HepG2 (cell line): Measurements from ENCODE around the gene PLEKHH3. TPM values are rescaled to one million over a fixed set of nuclear protein-coding genes. Genes with fewer than 3 reads are reported as not detected.
A peak's percentile ranks its signal among the peaks of the same experiment; 100 is the strongest.

Experiments used
- ARNT2 ChIP-seq: sonication (generic); formaldehyde crosslinking; IDR thresholded peaks from 2 replicates; pipeline ENCODE4 v1.8.0; 2022; ENCODE audit warnings: mild to moderate bottlenecking, low read depth, missing genetic modification reagents, moderate library complexity
- DR1 ChIP-seq: sonication (generic); formaldehyde crosslinking; IDR thresholded peaks from 2 replicates; pipeline ENCODE4 v1.8.0; 2021; ENCODE audit warnings: mild to moderate bottlenecking, missing genetic modification reagents, inconsistent platforms
- KLF6 ChIP-seq: IDR thresholded peaks from 2 replicates; pipeline ENCODE4 v1.8.0; 2016; ENCODE audit warnings: missing biosample characterization, missing genetic modification reagents
- MED13 ChIP-seq: sonication (generic); formaldehyde crosslinking; IDR thresholded peaks from 2 replicates; pipeline ENCODE4 v1.5.0; 2020; ENCODE audit warnings: missing genetic modification reagents
- NFE2L1 ChIP-seq: sonication (generic); formaldehyde crosslinking; IDR thresholded peaks from 2 replicates; pipeline ENCODE4 v1.4.0; 2020; ENCODE audit warnings: missing genetic modification reagents, mild to moderate bottlenecking, borderline replicate concordance
- TAF15 ChIP-seq: fragments of 200-400 bp; formaldehyde crosslinking; IDR thresholded peaks from one replicate; pipeline ENCODE4 v1.6.1; 2018; ENCODE audit warnings: mild to moderate bottlenecking, low read depth, low read length; ENCODE audit not compliant: poor library complexity, severe bottlenecking
- TBX2 ChIP-seq: sonication (generic); formaldehyde crosslinking; IDR thresholded peaks from 2 replicates; pipeline ENCODE4 v1.5.0; 2020; ENCODE audit warnings: missing genetic modification reagents, mild to moderate bottlenecking, borderline replicate concordance
- ZNF225 ChIP-seq: sonication (generic); formaldehyde crosslinking; IDR thresholded peaks from 2 replicates; pipeline ENCODE4 v1.4.0; 2020; ENCODE audit warnings: mild to moderate bottlenecking, missing genetic modification reagents
- ZNF292 ChIP-seq: sonication (generic); formaldehyde crosslinking; IDR thresholded peaks from 2 replicates; pipeline ENCODE4 v1.8.1; 2022; ENCODE audit warnings: mild to moderate bottlenecking, low read depth, missing genetic modification reagents, borderline replicate concordance
- ZNF33B ChIP-seq: sonication (generic); formaldehyde crosslinking; IDR thresholded peaks from 2 replicates; pipeline ENCODE4 v1.5.1; 2020; ENCODE audit warnings: mild to moderate bottlenecking, missing genetic modification reagents
- ZNF441 ChIP-seq: sonication (generic); formaldehyde crosslinking; IDR thresholded peaks from 2 replicates; pipeline ENCODE4 v1.7.0; 2021; ENCODE audit warnings: missing genetic modification reagents, borderline replicate concordance
- ZNF670 ChIP-seq: sonication (generic); formaldehyde crosslinking; IDR thresholded peaks from 2 replicates; pipeline ENCODE4 v1.8.0; 2022; ENCODE audit warnings: mild to moderate bottlenecking, missing genetic modification reagents, borderline replicate concordance
- ZNF768 ChIP-seq: sonication (generic); formaldehyde crosslinking; IDR thresholded peaks from 2 replicates; pipeline ENCODE4 v1.4.0; 2020; ENCODE audit warnings: missing genetic modification reagents
- polyA plus RNA-seq, 8 experiments: library from polyadenylated mRNA; depleted of rRNA in 3 of 8; stranded (reverse) in 7 of 8; unstranded in 1 of 8; fragments of >200 nt; fragmentation: Illumina TruSeq in 4 of 8; extraction: Trizol in 4 of 8; gene quantifications; 2 replicates each; pipeline versions ENCODE4 v1.2.1 to v1.2.3, GENCODE V29; 2011 to 2016; ENCODE audit warnings: low read depth in 4 of 8, missing spikeins in 1 of 8, mixed read lengths in 1 of 8; ENCODE audit not compliant: insufficient read depth in 1 of 8
- total RNA-seq, 5 experiments: library from RNA; depleted of rRNA; stranded (reverse); fragments of >200 nt; fragmentation: Illumina TruSeq; extraction: Trizol; gene quantifications; 2 replicates each; pipeline ENCODE4 v1.2.3, GENCODE V29; 2016; ENCODE audit warnings: low read depth in 1 of 5
- TF ChIP-seq, protein P1 (sequence below): IDR thresholded peaks from 2 replicates; pipeline ENCODE4 v1.6.1; 2016; ENCODE audit warnings: low read depth, missing genetic modification reagents, missing compliant biosample characterization
- TF ChIP-seq, protein P2 (sequence below): sonication (generic); formaldehyde crosslinking; IDR thresholded peaks from 2 replicates; pipeline ENCODE4 v1.8.0; 2022; ENCODE audit warnings: mild to moderate bottlenecking, missing genetic modification reagents; ENCODE audit not compliant: insufficient replicate concordance
- TF ChIP-seq, protein P3 (sequence below): sonication (generic); formaldehyde crosslinking; IDR thresholded peaks from 2 replicates; pipeline ENCODE4 v1.4.0; 2020; ENCODE audit warnings: missing genetic modification reagents

PLEKHH3 gene
- total and polyA plus RNA-seq, 2 of the 13 experiments (the other 11 are each of a cell fraction or from before 2014, with no cell fraction given): 6.0 to 19.9 TPM

DNA sequence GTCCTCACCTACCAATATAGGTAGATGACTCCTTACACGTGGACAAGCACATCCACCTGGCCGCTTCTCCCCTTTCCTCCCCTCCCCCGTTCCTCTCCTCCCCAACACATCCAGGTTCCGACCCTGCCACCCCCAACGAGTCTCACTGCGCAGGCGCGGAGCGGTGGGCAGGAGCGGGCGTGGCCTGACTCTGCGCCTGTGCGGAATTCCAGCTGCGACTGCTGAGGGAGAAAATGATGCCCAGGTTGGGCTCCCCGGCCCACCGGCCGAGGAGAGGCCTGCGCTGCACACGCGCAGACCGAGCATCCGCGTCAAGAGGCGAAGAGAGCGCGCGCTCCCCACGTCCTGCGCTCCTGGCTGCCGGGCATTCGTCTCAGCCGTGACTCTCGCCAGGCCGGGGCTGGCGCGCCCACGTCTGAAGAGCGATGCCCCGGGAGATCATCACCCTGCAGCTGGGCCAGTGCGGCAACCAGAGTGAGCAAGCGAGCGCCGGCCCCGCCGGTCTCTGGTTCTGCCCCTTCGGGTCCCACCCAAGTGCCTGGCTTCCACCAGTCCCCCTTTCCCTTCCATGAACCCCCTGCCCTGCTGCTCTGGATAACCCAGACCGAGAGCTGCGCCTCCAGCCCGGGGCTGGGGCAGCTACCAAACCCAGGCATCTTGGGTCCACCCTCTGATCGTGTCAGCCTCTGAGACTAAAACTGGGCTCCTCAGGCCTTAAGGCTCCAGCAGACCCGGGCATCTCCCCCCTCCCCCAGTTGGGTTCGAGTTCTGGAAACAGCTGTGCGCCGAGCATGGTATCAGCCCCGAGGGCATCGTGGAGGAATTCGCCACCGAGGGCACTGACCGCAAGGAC lies 17.5 kb downstream of the PLEKHH3 start, which contains the start of gene TUBG2 (continued):
- TF ChIP-seq, protein P1, sequence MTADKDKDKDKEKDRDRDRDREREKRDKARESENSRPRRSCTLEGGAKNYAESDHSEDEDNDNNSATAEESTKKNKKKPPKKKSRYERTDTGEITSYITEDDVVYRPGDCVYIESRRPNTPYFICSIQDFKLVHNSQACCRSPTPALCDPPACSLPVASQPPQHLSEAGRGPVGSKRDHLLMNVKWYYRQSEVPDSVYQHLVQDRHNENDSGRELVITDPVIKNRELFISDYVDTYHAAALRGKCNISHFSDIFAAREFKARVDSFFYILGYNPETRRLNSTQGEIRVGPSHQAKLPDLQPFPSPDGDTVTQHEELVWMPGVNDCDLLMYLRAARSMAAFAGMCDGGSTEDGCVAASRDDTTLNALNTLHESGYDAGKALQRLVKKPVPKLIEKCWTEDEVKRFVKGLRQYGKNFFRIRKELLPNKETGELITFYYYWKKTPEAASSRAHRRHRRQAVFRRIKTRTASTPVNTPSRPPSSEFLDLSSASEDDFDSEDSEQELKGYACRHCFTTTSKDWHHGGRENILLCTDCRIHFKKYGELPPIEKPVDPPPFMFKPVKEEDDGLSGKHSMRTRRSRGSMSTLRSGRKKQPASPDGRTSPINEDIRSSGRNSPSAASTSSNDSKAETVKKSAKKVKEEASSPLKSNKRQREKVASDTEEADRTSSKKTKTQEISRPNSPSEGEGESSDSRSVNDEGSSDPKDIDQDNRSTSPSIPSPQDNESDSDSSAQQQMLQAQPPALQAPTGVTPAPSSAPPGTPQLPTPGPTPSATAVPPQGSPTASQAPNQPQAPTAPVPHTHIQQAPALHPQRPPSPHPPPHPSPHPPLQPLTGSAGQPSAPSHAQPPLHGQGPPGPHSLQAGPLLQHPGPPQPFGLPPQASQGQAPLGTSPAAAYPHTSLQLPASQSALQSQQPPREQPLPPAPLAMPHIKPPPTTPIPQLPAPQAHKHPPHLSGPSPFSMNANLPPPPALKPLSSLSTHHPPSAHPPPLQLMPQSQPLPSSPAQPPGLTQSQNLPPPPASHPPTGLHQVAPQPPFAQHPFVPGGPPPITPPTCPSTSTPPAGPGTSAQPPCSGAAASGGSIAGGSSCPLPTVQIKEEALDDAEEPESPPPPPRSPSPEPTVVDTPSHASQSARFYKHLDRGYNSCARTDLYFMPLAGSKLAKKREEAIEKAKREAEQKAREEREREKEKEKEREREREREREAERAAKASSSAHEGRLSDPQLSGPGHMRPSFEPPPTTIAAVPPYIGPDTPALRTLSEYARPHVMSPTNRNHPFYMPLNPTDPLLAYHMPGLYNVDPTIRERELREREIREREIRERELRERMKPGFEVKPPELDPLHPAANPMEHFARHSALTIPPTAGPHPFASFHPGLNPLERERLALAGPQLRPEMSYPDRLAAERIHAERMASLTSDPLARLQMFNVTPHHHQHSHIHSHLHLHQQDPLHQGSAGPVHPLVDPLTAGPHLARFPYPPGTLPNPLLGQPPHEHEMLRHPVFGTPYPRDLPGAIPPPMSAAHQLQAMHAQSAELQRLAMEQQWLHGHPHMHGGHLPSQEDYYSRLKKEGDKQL (CRISPR knock-in tag): peak; percentile 73
- TF ChIP-seq KLF6: peak; percentile 67; the same call in 1 of the 2 replicates
- TF ChIP-seq ZNF670 (CRISPR knock-in tag): peak; percentile 13; the same call in 1 of the 2 replicates
- TF ChIP-seq TBX2: peak; percentile 20; the same call in 1 of the 2 replicates
- TF ChIP-seq, protein P2, sequence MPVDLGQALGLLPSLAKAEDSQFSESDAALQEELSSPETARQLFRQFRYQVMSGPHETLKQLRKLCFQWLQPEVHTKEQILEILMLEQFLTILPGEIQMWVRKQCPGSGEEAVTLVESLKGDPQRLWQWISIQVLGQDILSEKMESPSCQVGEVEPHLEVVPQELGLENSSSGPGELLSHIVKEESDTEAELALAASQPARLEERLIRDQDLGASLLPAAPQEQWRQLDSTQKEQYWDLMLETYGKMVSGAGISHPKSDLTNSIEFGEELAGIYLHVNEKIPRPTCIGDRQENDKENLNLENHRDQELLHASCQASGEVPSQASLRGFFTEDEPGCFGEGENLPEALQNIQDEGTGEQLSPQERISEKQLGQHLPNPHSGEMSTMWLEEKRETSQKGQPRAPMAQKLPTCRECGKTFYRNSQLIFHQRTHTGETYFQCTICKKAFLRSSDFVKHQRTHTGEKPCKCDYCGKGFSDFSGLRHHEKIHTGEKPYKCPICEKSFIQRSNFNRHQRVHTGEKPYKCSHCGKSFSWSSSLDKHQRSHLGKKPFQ (CRISPR knock-in tag): peak; percentile 75
- 0 out of 2 replicates have a peak, but pooled peaks have one; percentile 10 for TF ChIP-seq MED13 (CRISPR knock-in tag)
- no peak for TF ChIP-seq NFE2L1 (CRISPR knock-in tag)
- TF ChIP-seq TAF15: peak; percentile 85
- peak; percentile 15; the same call in 1 of the 2 replicates for TF ChIP-seq ZNF441 (CRISPR knock-in tag)
- 0 out of 2 replicates have a peak, but pooled peaks have one; percentile 76 for TF ChIP-seq ZNF292 (CRISPR knock-in tag)
- TF ChIP-seq DR1 (CRISPR knock-in tag): peak; percentile 79; the same call in 1 of the 2 replicates
- peak; percentile 62; the same call in 1 of the 2 replicates for TF ChIP-seq ZNF225
- TF ChIP-seq ARNT2 (CRISPR knock-in tag): peak; percentile 49; the same call in 1 of the 2 replicates
- TF ChIP-seq ZNF33B (CRISPR knock-in tag): 0 out of 2 replicates have a peak, but pooled peaks have one; percentile 49
- peak; percentile 70; the same call in 1 of the 2 replicates for TF ChIP-seq ZNF768 (CRISPR knock-in tag)
- TF ChIP-seq, protein P3, sequence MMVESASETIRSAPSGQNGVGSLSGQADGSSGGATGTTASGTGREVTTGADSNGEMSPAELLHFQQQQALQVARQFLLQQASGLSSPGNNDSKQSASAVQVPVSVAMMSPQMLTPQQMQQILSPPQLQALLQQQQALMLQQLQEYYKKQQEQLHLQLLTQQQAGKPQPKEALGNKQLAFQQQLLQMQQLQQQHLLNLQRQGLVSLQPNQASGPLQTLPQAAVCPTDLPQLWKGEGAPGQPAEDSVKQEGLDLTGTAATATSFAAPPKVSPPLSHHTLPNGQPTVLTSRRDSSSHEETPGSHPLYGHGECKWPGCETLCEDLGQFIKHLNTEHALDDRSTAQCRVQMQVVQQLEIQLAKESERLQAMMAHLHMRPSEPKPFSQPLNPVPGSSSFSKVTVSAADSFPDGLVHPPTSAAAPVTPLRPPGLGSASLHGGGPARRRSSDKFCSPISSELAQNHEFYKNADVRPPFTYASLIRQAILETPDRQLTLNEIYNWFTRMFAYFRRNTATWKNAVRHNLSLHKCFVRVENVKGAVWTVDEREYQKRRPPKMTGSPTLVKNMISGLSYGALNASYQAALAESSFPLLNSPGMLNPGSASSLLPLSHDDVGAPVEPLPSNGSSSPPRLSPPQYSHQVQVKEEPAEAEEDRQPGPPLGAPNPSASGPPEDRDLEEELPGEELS (CRISPR knock-in tag): 0 out of 2 replicates have a peak, but pooled peaks have one; percentile 21
